GM10847 (cell line): ENCODE measurements around the gene EXD2.
A peak's percentile ranks its signal among the peaks of the same experiment; 100 is the strongest.

Experiments
- POLR2A ChIP-seq: IDR thresholded peaks from 2 replicates; pipeline ENCODE4 v1.6.1; 2011; ENCODE audit not compliant: insufficient read length; ENCODE audit errors: extremely low read depth

Gene EXD2, protein sequence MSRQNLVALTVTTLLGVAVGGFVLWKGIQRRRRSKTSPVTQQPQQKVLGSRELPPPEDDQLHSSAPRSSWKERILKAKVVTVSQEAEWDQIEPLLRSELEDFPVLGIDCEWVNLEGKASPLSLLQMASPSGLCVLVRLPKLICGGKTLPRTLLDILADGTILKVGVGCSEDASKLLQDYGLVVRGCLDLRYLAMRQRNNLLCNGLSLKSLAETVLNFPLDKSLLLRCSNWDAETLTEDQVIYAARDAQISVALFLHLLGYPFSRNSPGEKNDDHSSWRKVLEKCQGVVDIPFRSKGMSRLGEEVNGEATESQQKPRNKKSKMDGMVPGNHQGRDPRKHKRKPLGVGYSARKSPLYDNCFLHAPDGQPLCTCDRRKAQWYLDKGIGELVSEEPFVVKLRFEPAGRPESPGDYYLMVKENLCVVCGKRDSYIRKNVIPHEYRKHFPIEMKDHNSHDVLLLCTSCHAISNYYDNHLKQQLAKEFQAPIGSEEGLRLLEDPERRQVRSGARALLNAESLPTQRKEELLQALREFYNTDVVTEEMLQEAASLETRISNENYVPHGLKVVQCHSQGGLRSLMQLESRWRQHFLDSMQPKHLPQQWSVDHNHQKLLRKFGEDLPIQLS

DNA sequence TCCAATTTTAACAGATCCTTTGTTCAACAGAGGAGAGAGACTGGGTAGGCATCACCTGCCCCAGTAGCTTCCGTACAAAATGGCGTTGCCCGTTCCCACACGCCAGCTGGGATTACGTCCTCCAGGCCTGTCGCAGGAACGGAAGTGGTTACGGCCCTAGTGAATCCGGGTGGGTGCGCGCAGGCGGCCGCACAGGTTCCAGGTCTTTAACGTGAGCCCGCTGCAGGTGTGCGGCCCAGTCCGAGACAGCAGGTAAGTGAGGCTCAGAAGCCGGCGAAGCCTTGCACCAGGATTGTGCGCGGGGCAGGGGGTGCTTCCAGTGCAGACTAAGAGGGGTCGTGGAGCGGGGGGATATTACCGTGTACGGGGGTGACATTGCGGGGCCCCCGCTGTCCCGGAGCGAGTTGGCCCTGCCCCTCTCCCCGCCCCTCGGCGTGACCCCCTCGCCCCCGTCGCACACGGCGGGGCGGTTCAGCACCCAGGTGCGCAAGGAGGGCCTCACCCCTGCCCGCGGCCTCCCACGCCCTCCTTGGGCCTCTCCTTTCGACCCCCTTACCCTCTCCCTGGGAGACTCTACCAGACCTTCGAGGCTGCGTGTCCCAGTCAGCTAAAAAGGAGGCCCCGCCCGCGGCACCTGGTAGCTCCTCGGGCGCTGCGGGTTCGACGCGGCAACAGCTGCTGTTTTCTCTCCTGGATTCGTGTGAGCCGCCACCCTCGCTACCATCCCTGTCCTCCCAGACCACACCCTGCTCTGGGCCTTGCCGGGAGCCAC is at the start of gene EXD2:
TSS of gene EXD2 (plus strand) at position 159 of the 772 bp plus-strand sequence. CDS start 17,973 bp downstream, outside the sequence.
- TF ChIP-seq POLR2A, result peak; percentile 24

GRCh38 chr14:69141550-69141949 is 49.7 kb upstream of the EXD2 start:
- no peak for TF ChIP-seq POLR2A

GRCh38 chr14:69142101-69142500 is 49.2 kb upstream of the EXD2 start:
- no peak for TF ChIP-seq POLR2A

DNA sequence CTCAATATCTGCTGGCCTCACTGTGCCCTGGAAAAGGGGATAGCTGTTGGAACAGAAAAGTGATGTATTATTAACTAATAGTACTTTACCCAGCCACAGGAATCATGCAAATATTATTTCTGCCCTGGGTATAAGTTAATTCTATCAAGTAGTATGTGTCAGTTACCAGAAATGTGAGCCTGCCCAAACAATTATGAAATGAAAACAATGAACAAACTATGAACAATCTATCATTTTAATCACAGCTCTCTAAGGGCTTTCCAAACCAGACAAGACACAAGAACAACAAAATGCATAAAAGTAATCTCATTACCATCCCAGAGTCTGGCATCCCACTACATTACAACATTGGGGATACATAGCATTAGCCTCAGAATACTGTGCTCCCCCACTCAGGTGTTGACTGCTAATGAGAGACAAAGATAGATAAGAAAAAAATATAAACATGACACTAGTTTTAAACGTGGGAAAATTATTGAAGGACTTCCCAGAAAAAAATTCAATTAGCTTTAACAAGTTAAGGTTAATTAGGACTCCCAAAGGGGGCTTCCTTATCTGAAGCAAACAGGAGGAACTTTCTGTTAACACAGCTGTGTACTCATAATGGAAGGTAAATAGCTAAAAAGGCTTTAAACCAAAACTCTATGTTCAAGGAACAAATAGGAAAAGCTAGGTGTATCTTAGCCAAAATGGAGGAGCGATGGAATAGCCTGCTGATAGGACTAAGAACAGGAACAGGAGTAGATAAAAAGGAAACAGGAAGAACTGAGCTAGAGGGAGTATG is 41.6 kb upstream of the EXD2 start:
- TF ChIP-seq POLR2A, result no peak

DNA sequence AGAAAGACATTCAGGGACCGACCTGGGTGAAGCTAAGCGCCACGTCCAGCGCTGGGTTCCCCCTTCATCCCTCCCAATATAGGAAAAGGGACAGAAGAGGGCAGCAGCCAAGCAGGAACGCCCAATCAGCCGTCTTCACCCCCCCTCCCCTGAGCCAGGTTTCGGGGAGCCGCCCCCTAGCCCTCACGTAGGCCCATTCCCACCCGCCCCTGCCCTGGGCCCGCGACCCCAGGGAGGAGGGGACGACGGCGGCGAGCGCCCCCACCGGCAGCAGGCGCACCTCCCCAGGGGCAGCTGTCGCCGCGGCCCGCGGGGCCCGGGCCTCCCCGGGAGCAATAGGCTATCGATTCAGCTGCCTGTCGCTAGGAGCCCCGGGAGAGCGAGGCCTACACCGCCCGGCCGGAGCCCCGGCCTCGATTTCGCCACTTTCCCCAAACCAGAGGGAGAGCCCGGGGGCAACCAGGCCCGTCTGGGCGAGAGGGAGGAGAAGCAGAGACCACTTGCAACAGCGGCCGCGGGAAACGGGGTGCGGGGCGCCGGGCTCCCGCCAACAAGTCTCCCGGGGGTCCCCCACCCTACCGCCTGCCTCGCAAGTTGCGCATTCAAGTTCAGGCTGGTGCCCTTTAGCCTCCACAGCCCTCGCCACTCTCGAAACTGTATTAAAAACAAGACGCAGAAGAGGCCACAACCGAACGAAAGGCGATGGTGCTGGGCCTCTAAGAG is 39.7 kb upstream of the EXD2 start:
- no peak for TF ChIP-seq POLR2A

DNA sequence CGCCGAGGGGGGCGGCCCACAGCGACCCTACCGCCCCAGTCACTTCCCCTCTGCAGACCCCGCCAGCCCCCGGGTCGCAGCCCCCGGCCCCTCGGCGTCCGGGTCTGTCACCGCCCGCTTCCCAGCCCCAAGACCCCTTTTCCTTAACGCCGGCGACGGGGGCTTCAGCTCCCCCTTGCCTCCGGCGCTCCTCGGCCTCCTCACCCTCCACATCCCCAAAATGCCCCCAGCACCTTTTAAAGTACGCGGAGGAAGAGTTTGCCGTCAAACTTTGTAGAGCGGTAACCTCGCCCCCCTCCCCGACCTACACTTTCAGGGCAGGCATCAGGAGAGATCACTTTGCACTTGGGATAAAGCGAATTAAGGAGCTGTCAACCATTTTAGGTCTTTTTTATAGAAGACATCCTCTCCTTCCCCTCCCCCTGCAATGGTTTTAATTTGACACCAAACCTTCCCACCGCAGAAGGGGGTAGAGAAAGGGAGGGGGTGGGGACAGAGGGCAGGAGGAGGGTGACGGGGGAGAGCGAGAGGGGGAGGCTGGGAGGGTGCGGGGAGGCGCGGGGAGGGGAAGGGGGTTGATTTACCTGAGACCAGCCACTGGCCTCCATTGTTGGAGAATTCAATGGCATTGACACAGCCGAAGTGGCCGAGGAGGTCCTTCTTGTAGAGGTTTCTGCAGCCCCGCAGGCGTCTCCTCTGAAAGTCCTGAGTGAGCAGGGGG is 39.0 kb upstream of the EXD2 start:
- TF ChIP-seq POLR2A, result no peak

GRCh38 chr14:69152902-69153151 is 38.5 kb upstream of the EXD2 start, which contains the start of gene DCAF5:
DCAF5 (minus strand) TSS chr14:69153119; CDS start chr14:69152978, 141 bp downstream.
- TF ChIP-seq POLR2A, result no peak

GRCh38 chr14:69153152-69153872 is 38.0 kb upstream of the EXD2 start:
- TF ChIP-seq POLR2A, result peak; percentile 55

GRCh38 chr14:69153873-69154270 is 37.4 kb upstream of the EXD2 start:
- TF ChIP-seq POLR2A, result no peak

GRCh38 chr14:69154779-69155178 is 36.5 kb upstream of the EXD2 start:
- no peak for TF ChIP-seq POLR2A

- TF ChIP-seq POLR2A, result no peak
These were observed 35.1 kb upstream of the EXD2 start for GRCh38 chr14:69156224-69156623.

- no peak for TF ChIP-seq POLR2A
These were observed 29.7 kb upstream of the EXD2 start for GRCh38 chr14:69161590-69161989.

DNA sequence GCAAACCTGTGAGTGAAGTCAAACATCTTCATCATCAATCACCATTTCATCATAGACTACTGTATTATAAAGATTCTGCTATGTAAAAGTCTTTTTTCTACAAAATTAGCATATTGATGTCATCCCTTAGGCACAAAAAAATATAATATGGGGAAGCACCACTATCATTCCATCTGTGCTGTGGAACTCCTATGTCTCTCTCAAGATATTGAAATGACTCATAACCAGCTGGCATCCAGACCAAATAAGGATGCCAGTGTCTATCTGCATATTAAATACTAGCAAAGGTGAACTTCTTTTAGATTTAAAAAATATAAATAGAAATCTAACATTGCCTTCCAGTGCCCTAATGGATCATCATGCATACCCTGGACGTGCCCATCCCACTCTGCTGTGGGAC is 20.5 kb upstream of the EXD2 start:
- TF ChIP-seq POLR2A, result no peak
